ENCODE data around the gene CALML4. TPM values are rescaled to one million over a fixed set of nuclear protein-coding genes. Genes with fewer than 3 reads are reported as not detected.
"Not testable (repeated sequence)": the region's sequence is repeated elsewhere in the genome, so short reads cannot be mapped to it uniquely, and the experiment has no call there.

CALML4 gene
- total RNA-seq, 2 donors from 2014 or later = 5.1 to 18.7 TPM

DNA sequence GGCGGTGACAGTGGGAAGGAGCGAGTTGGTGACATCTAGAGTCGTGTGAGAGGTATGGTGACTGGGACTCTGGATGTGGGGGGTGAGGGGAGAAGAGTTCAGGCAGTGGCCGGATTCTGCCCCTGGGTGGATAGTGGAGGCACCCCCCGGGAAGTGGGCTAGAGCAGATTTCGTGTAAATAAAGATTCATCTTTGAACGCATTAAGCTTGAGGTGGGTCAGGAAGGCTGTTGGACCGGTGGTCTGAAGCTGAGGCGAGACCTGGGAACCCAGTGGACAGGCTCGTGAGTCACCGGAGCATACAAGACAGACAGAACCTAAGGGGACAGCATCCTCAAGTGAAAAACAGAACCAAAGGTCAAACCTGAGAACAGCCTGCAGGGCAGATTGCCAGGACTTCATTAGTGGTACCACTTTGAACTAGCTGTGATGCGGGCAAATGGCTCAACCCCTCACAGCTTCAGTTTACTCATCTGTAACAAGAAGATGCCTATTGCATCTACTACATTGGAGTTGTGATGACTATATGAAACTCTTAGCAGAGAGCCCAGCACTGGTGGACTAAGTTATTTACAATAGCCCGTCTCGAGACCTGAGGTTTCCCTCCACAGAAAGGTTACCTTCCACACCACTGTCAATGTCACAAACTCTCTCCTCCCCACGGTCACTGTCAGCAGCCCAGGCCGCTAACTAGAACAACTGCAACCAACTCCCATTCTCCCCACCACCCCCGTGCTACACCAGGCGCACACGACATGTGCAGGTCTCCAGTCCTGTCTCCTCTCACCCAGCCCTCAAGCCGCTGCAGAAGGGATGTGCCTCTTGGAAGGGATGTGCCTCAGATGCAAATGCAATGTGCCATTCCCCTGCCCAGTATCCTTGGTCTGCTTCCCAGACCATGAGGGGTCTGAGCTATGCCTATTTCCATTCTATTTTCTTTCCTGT lies 25.3 kb upstream of the CALML4 start:
- Mint-ChIP-seq H3K36me3 (peaks cover 5% of the 10 kb centered on the region), H3K27me3 (no peaks in the 10 kb centered on the region), H3K4me1 (ENCODE audit: low read depth in 2 of 2) (peaks cover 17 to 24% of the 10 kb centered on the region in 2 donors), H3K4me3 (peak overlapping the region; percentile 100), H3K27ac (peak overlapping the region; percentile 40 to 78), H3K9me3 (no peaks in the 10 kb centered on the region)
- ATAC-seq (no peak), DNase-seq (ENCODE audit: low spot score) (no peak)

DNA sequence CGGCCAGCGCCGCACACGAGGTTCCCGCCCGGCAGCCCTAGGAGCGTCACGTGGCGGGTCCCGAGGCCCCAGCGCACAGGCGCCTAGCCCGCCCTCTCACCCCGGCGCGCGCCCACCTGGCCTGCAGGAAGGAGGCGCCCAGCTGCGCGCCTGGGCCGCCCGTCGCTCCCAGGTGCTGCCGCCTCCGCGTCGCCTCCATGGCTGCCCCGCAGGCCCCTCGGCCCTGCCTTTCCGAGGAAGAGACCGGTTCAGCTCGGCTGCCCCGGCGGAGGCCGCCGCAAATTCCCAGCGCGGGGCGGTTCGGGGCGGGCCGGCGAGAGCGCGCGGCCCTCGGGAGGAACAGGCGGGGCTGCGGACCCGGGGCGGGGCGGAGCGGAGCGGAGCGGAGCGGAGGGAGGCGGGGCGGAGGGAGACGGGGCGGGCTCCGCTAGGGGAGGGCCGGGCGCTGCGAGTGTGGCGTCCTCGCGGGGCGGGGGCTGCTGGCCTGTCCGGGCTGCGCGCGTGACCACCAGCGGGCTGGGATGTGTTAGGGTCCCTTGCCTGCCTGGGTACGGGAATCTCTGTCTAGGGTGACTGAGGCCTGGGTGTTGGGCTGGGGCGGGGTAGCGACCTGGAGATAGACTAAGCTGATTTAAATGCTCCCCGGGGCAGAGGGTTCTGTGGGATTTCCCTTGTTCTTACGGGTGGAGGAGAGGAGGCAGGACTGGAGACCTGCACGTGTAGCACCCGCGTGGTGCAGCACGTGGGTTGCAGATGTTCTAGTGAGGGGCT lies 24.4 kb upstream of the CALML4 start, which contains the start of gene CLN6:
Gene CLN6 (minus strand): TSS at position 343 of the 771 bp plus-strand sequence. CDS start 144 bp downstream, at position 199.
- H3K36me3 Mint-ChIP-seq = peaks cover 5% of the 10 kb centered on the region

DNA sequence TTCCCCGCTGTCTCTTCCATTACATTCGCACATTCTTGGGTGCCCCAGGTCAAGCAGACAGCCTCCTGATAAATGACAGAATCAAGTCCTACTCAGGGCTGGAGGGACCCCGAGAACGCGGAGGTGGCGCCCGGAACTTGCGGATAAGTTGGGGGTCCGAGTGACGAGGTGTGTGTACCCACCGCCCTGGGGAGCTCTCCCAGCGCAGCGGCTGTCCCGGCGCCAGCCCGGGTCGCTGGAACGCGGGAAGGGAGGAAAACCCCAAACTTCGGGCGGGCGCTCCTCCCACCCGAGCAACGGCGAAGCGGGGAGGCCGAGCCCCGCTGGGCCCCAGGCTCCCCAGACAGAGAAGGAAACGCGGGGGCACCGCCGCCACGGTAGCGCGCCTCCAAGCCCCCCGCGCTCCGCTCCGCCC lies 23.8 kb upstream of the CALML4 start:
- DNase-seq (ENCODE audit: low spot score) (no peak), ATAC-seq (peak in 1 of 2 donors; percentile 1)
- Mint-ChIP-seq H3K9me3 (no peaks in the 10 kb centered on the region), H3K4me3 (peak overlapping the region; percentile 100), H3K36me3 (peaks cover 5% of the 10 kb centered on the region), H3K4me1 (ENCODE audit: low read depth in 2 of 2) (peaks cover 24 to 32% of the 10 kb centered on the region in 2 donors), H3K27me3 (no peaks in the 10 kb centered on the region), H3K27ac (peak overlapping the region; percentile 82 to 84)

More for the DNA sequence above, 24.4 kb upstream of the CALML4 start, which contains the start of gene CLN6:
- ATAC-seq = peak; percentile 94 to 98
- Mint-ChIP-seq H3K4me3 (peak within 1 kb of the TSS; percentile 100), H3K27me3 (no peaks in the 10 kb centered on the region), H3K27ac (peak within 1 kb of the TSS; percentile 82 to 84), H3K4me1 (ENCODE audit: low read depth in 2 of 2) (peaks cover 24 to 31% of the 10 kb centered on the region in 2 donors), H3K9me3 (no peaks in the 10 kb centered on the region)
- peak; percentile 88 for DNase-seq (ENCODE audit: low spot score)

DNA sequence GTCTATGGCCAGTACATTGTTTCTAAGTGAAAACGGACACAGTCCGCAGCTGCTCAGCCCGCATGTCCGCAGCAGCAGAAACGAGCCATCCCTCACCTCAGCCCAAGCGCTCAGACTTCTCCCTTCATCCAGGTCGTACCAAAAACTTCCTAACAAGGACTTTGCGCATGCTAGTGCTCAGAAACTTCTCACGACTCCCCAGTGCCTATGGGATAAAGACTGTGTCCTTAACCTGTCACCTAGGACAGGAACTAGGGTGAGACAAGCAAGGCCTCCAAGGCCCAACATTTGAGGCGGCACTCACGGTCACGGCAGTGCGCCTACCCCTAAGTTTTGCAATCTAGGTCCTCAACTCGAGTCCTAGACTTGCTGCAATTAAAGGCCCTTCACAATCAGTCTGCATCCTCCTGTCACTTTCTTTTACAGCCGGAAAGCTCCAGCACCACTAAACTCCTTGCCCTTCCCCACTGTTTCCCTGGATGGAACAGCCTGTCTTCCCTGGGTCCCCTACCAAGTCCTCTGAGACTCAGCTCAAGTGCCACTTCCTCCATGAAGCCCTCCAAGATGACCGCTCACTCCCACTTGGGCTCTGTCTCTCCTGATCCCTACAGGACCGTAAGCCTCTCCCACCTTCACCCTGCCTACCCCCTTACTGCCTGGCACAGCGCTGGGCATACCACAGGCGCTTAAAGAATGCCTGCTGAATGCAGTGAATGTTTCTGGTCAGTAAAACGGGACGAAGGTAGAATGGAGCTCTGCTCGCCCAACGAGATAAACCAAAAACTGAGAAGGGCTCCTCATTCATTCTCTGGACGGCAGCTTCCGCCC lies 23.2 kb upstream of the CALML4 start:
- Mint-ChIP-seq H3K27me3 (no peaks in the 10 kb centered on the region), H3K4me1 (ENCODE audit: low read depth in 2 of 2) (peaks cover 24 to 32% of the 10 kb centered on the region in 2 donors), H3K4me3 (peak overlapping the region; percentile 100), H3K36me3 (peaks cover 5% of the 10 kb centered on the region), H3K9me3 (no peaks in the 10 kb centered on the region), H3K27ac (peak overlapping the region; percentile 82 to 84)
- no peak for DNase-seq (ENCODE audit: low spot score)
- ATAC-seq = no peak

DNA sequence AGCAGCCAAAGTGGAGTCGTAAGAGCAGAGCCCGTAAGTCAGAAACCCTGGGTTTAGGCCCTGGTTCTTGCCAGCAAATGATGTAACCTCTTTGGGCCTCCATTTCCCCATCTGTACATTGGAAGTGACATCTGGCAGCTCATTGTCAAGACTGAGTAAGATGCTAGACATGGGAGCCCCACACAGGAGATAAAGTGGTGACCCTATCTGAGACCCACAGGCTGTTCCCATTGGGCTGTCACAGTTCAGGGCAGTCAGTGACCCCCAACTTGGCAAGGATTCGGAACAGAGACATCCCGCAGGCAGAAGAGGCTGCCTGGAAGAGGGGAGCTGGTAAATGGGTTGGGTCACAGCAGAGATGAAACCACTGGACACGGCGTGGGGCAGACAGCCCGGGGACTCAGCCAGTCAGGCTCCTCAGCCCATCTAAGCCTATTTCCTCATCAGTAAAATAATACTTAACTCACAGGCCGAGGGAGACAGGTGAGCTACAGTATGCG lies 22.6 kb upstream of the CALML4 start:
- no peaks in the 10 kb centered on the region for H3K9me3 Mint-ChIP-seq
- peaks cover 24 to 35% of the 10 kb centered on the region in 2 donors for H3K4me1 Mint-ChIP-seq (ENCODE audit: low read depth in 2 of 2)
- H3K36me3 Mint-ChIP-seq = peaks cover 5% of the 10 kb centered on the region
- no peak for DNase-seq (ENCODE audit: low spot score)
- H3K4me3 Mint-ChIP-seq = peak overlapping the region; percentile 100
- no peaks in the 10 kb centered on the region for H3K27me3 Mint-ChIP-seq
- H3K27ac Mint-ChIP-seq = peak overlapping the region in 1 of 2 donors; percentile 31
- no peak for ATAC-seq

DNA sequence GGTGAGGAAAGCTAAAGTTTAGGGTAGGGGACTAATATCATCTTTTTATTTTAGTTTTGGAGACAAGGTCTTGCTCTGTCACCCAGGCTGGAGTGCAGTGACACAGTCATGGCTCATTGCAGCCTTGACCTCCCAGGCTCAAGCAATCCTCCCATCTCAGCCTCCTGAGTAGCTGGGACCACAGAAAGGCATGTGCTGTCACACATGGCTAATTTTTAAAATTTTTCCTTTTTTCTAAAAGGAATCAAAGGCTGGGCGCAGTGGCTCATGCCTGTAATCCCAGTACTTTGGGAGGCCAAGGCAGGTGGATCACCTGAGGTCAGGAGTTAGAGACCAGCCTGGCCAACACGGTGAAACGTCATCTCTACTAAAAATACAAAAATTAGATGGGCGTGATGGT lies 20.3 kb upstream of the CALML4 start:
- H3K36me3 Mint-ChIP-seq; ATAC-seq; H3K9me3 Mint-ChIP-seq; DNase-seq (ENCODE audit: low spot score); H3K27me3 Mint-ChIP-seq: not testable (repeated sequence)
- H3K4me3 Mint-ChIP-seq = peak overlapping the region; percentile 21
- H3K27ac Mint-ChIP-seq = peak overlapping the region in 1 of 2 donors; percentile 38
- peaks cover 24 to 31% of the 10 kb centered on the region in 2 donors for H3K4me1 Mint-ChIP-seq (ENCODE audit: low read depth in 2 of 2)

DNA sequence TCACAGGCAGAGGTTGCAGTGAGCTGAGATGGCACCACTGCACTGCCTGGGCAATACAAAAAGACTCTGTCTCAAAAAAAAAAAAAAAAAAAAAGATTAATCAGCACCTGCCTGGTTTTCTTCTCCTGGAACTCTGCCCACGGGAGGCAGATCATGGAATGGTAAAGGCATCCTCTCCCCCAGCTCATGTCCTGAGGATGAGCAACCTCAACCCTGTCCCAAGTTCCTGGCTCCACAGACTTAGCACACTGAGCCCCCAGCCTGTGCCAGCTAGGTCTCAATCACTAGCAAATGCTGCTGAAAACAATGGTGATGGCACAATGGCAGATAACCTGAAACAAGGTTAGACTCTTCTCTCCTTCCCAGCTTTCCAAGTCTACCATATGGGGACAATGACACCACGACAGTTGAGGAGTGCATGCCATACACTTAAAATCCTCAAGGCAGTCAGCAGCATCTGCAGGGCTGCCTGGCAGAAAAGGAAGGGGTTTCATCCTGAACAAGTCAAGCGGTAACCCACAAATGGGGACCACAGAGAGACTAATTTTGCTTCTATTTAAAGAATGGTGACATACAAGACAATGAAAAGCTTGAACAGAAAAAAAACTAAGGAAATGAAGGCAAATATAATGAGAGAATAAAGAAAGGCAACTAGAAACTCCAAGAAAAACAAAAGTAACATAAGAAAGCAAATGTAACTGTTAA lies 19.6 kb upstream of the CALML4 start:
- DNase-seq (ENCODE audit: low spot score) = no peak
- peaks cover 18 to 28% of the 10 kb centered on the region in 2 donors for H3K4me1 Mint-ChIP-seq (ENCODE audit: low read depth in 2 of 2)
- no peaks in the 10 kb centered on the region for H3K9me3 Mint-ChIP-seq
- no peaks in the 10 kb centered on the region for H3K27me3 Mint-ChIP-seq
- peak overlapping the region in 1 of 2 donors; percentile 38 for H3K27ac Mint-ChIP-seq
- peak overlapping the region; percentile 21 for H3K4me3 Mint-ChIP-seq
- no peak for ATAC-seq
- peaks cover 5% of the 10 kb centered on the region for H3K36me3 Mint-ChIP-seq

DNA sequence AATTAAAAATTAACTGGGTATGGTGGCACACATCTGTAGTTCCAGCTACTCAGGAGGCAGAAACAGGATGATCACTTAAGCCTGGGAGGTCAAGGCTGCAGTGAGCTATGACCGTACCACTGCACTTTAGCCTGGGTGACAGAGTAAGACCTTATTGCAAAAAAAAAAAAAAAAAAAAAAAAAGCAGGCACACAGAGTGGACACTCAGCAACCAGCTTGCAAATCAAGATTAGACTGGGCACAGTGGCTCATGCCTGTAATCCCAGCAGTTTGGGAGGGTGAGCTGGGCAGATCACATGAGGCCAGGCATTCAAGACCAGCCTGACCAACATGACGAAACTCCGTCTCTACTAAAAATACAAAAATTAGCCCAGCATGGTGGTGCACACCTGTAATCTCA lies 19.0 kb upstream of the CALML4 start:
- Mint-ChIP-seq H3K4me3 (no peak overlapping the region), H3K9me3 (no peaks in the 10 kb centered on the region), H3K4me1 (ENCODE audit: low read depth in 2 of 2) (peaks cover 17 to 27% of the 10 kb centered on the region in 2 donors), H3K27me3 (no peaks in the 10 kb centered on the region), H3K27ac (peak overlapping the region in 1 of 2 donors; percentile 38), H3K36me3 (peaks cover 5% of the 10 kb centered on the region)
- ATAC-seq (no peak), DNase-seq (ENCODE audit: low spot score) (no peak)

DNA sequence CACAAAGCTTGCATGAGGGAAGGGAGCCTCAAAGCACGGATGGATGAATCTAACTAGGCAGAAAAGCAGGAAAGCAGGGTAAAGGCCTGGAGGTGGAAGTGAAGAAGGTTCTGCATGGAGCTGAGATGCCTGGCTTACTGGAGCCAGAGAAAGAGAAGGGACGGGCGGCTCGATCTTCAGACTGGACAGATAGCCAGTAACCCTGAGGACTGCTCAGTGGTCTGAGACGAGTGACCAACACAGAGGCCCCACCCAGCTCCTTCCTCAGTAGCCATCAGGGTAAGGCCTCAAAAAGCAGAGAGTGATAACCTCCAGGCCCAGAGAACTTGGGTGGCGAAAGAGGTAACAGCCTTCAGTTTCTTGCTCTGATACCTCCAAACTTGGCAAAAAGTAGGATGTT lies 18.0 kb upstream of the CALML4 start:
- Mint-ChIP-seq H3K27ac (no peak overlapping the region), H3K36me3 (no peaks in the 10 kb centered on the region), H3K4me1 (ENCODE audit: low read depth in 2 of 2) (peaks cover 10 to 20% of the 10 kb centered on the region in 2 donors), H3K9me3 (no peaks in the 10 kb centered on the region), H3K27me3 (no peaks in the 10 kb centered on the region), H3K4me3 (no peak overlapping the region)
- ATAC-seq (no peak), DNase-seq (ENCODE audit: low spot score) (no peak)

DNA sequence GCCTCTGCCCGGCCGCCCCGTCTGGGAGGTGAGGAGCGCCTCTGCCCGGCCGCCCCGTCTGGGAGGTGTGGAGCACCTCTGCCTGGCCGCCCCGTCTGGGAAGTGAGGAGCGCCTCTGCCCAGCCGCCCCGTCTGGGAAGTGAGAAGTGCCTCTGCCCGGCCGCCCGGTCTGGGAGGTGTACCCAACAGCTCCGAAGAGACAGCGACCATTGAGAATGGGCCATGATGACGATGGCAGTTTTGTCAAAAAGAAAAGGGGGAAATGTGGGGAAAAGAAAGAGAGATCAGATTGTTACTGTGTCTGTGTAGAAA lies 17.3 kb upstream of the CALML4 start:
- not testable (repeated sequence) for H3K9me3 Mint-ChIP-seq; H3K27ac Mint-ChIP-seq; H3K27me3 Mint-ChIP-seq; ATAC-seq; H3K36me3 Mint-ChIP-seq; H3K4me3 Mint-ChIP-seq; DNase-seq (ENCODE audit: low spot score)
- peaks cover 7 to 14% of the 10 kb centered on the region in 2 donors for H3K4me1 Mint-ChIP-seq (ENCODE audit: low read depth in 2 of 2)

DNA sequence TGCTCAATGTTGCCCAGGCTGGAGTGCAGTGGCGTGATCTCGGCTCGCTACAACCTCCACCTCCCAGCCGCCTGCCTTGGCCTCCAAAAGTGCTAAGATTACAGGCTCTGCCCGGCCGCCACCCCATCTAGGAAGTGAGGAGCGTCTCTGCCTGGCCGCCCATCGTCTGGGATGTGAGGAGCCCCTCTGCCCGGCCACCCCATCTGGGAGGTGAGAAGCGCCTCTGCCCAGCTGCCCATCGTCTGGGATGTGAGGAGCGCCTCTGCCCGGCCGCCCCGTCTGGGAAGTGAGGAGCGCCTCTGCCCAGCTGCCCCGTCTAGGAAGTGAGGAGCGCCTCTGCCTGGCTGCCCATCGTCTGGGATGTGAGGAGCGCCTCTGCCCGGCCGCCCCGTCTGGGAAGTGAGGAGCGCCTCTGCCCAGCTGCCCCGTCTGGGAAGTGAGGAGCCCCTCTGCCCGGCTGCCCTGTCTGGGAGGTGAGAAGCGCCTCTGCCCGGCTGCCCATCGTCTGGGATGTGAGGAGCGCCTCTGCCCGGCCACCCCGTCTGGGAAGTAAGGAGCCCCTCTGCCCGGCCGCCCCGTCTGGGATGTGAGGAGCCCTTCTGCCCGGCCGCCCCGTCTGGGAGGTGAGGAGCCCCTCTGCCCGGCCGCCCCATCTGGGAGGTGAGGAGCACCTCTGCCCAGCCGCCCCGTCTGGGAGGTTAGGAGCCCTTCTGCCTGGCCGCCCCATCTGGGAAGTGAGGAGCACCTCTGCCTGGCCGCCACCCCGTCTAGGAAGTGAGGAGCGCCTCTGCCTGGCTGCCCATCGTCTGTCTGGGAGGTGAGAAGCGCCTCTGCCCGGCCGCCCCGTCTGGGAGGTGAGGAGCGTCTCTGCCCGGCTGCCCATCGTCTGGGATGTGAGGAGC lies 16.6 kb upstream of the CALML4 start:
- H3K27me3 Mint-ChIP-seq; ATAC-seq; H3K4me3 Mint-ChIP-seq; DNase-seq (ENCODE audit: low spot score); H3K36me3 Mint-ChIP-seq; H3K9me3 Mint-ChIP-seq; H3K27ac Mint-ChIP-seq: not testable (repeated sequence)
- H3K4me1 Mint-ChIP-seq (ENCODE audit: low read depth in 2 of 2) = peaks cover 7 to 14% of the 10 kb centered on the region in 2 donors

DNA sequence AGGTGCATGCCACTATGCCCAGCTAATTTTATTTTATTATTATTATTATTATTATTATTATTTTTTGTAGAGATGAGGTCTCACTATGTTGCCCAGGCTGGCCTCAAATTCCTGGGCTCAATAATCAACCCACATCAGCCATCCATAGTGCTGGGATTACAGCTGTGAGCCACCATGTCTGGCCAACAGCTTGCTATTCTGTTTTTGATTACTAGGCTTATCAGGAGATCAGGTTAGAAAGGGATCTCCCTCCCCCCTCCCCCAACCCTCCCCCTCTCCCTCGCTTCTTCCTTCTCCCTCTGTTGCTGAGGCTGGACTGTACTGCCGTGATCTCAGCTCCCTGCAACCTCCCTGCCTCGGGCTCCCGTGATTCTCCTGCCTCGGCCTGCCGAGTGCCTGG lies 15.8 kb upstream of the CALML4 start:
- no peak overlapping the region for H3K4me3 Mint-ChIP-seq
- ATAC-seq (no peak), DNase-seq (ENCODE audit: low spot score) (no peak)
- H3K4me1 Mint-ChIP-seq (ENCODE audit: low read depth in 2 of 2) = peaks cover 7 to 14% of the 10 kb centered on the region in 2 donors
- H3K27me3 Mint-ChIP-seq = no peaks in the 10 kb centered on the region
- H3K9me3 Mint-ChIP-seq = no peaks in the 10 kb centered on the region
- H3K27ac Mint-ChIP-seq = no peak overlapping the region
- peaks cover 5% of the 10 kb centered on the region for H3K36me3 Mint-ChIP-seq

Data from natural killer cell treated with Interleukin-12 subunit alpha and Interleukin-12 subunit beta and Interleukin-15 and Interleukin-18, amount 100 ng/mL, for 72 hours (primary cell).